ENCODE measurements around the gene KIAA1671. TPM values are rescaled to one million over a fixed set of nuclear protein-coding genes. Genes with fewer than 3 reads are reported as not detected.

The KIAA1671 gene
- total and polyA plus RNA-seq, 9 of the 15 experiments (the other 6 are each of a cell fraction or from before 2014, with no cell fraction given), result under 0.01 to 0.11 (median 0.02) TPM; not detected in 5

GRCh38 chr22:25147642-25147928 lies 195.1 kb downstream of the KIAA1671 start (continued):
- TF ChIP-seq ZFP91 (CRISPR knock-in tag; IDR thresholded peaks at IDR 0.05), result no peak
- no peak for TF ChIP-seq EZH2 (IDR thresholded peaks at IDR 0.05; ENCODE audit: borderline replicate concordance, low read depth, low read length)
- no peak for TF ChIP-seq RBFOX2 (IDR thresholded peaks at IDR 0.05; ENCODE audit: low read depth, low read length)
- no peak for TF ChIP-seq ID3 (CRISPR knock-in tag; IDR thresholded peaks at IDR 0.05)
- no peak for TF ChIP-seq ID3 (tag; IDR thresholded peaks at IDR 0.05)
- no peak for TF ChIP-seq ZKSCAN8 (CRISPR knock-in tag; IDR thresholded peaks at IDR 0.05)
- TF ChIP-seq MAZ (CRISPR knock-in tag; conservative IDR thresholded peaks at IDR 0.05 in 1 of 2, IDR thresholded peaks at IDR 0.05 in 1 of 2), result no peak
- TF ChIP-seq ZNF274 (IDR thresholded peaks at IDR 0.05; ENCODE audit: borderline replicate concordance, low read depth, low read length), result no peak
- no peak for TF ChIP-seq ZNF778 (CRISPR knock-in tag; IDR thresholded peaks at IDR 0.05)
- TF ChIP-seq ZBTB11 (CRISPR knock-in tag; IDR thresholded peaks at IDR 0.05), result no peak
- no peak for TF ChIP-seq USF1 (CRISPR knock-in tag; IDR thresholded peaks at IDR 0.05)
- TF ChIP-seq MEF2A (IDR thresholded peaks at IDR 0.05; ENCODE audit: control insufficient read depth, low read depth, low read length), result no peak
